HepG2 (cell line): ENCODE data around the gene SLC1A2.

Experiments used
- ATF2 ChIP-seq: sonication (generic); formaldehyde crosslinking; IDR thresholded peaks from 2 replicates; pipeline ENCODE4 v1.4.0; 2020; ENCODE audit warnings: missing genetic modification reagents
- CREB1 ChIP-seq, 2 experiments: fragments of 450-650 bp in 1 of 2; IDR thresholded peaks; 2 replicates each; pipeline ENCODE4 v1.6.1; 2016 to 2017; ENCODE audit warnings: control low read depth in 1 of 2, mild to moderate bottlenecking in 1 of 2, missing compliant biosample characterization in 1 of 2, missing genetic modification characterization in 1 of 2
- CREM ChIP-seq, 2 experiments: sonication (generic) in 1 of 2; formaldehyde crosslinking in 1 of 2; IDR thresholded peaks; 2 replicates each; pipeline versions ENCODE4 v1.4.0 to v1.6.1; 2016 to 2020; ENCODE audit warnings: antibody characterized with exemption in 1 of 2, mild to moderate bottlenecking in 1 of 2, missing genetic modification reagents in 1 of 2
- CTCF ChIP-seq: sonication (generic); formaldehyde crosslinking; IDR thresholded peaks from 2 replicates; pipeline ENCODE4 v1.5.0; 2020; ENCODE audit warnings: mild to moderate bottlenecking, missing genetic modification reagents, moderate library complexity
- ELF1 ChIP-seq: sonication (generic); formaldehyde crosslinking; IDR thresholded peaks from 2 replicates; pipeline ENCODE4 v1.4.0; 2020; ENCODE audit warnings: missing genetic modification reagents
- GABPA ChIP-seq, 2 experiments: IDR thresholded peaks; 2 replicates each; pipeline ENCODE4 v1.6.1; 2011 to 2016; ENCODE audit warnings: low read depth in 2 of 2, low read length in 1 of 2, missing biosample characterization in 1 of 2, missing genetic modification characterization in 1 of 2
- GMEB1 ChIP-seq: sonication (generic); formaldehyde crosslinking; IDR thresholded peaks from 2 replicates; pipeline ENCODE4 v1.5.1; 2020; ENCODE audit warnings: missing genetic modification reagents, mild to moderate bottlenecking, borderline replicate concordance
- NFRKB ChIP-seq: fragments of 450-650 bp; IDR thresholded peaks from 2 replicates; pipeline ENCODE4 v1.6.1; 2017
- PHF8 ChIP-seq: sonication (generic); formaldehyde crosslinking; IDR thresholded peaks from 2 replicates; pipeline ENCODE4 v1.5.0; 2020; ENCODE audit warnings: missing genetic modification reagents
- POLR2A ChIP-seq, 2 experiments: IDR thresholded peaks; 2 replicates each; pipeline ENCODE4 v1.6.1; 2011; ENCODE audit warnings: low read depth in 2 of 2, low read length in 2 of 2, mild to moderate bottlenecking in 1 of 2, moderate library complexity in 1 of 2; ENCODE audit not compliant: insufficient read depth in 1 of 2
- POLR2AphosphoS2 ChIP-seq: IDR thresholded peaks from 2 replicates; pipeline ENCODE4 v1.6.1; 2011; ENCODE audit warnings: low read depth, low read length, improper control_type of control experiment
- POLR2AphosphoS5 ChIP-seq: IDR thresholded peaks from 2 replicates; pipeline ENCODE4 v1.6.1; 2012; ENCODE audit warnings: low read depth, low read length
- REPIN1 ChIP-seq: sonication (generic); formaldehyde crosslinking; IDR thresholded peaks from 2 replicates; pipeline ENCODE4 v1.8.0; 2022; ENCODE audit warnings: missing genetic modification reagents, low read depth, mild to moderate bottlenecking, borderline replicate concordance

GRCh38 chr11:35257281-35257680 is 162.1 kb downstream of the SLC1A2 start:
- TF ChIP-seq CREB1 (IDR thresholded peaks at IDR 0.05) (no peak), CREB1 (CRISPR knock-in tag; IDR thresholded peaks at IDR 0.05) (no peak), POLR2AphosphoS5 (no peak), ELF1 (CRISPR knock-in tag) (no peak), GABPA (IDR thresholded peaks at IDR 0.05; ENCODE audit: low read depth, low read length) (no peak), GABPA (CRISPR knock-in tag; IDR thresholded peaks at IDR 0.05; ENCODE audit: low read depth) (no peak), GMEB1 (CRISPR knock-in tag) (no peak), CTCF (no peak), ATF2 (CRISPR knock-in tag) (no peak), NFRKB (no peak), POLR2AphosphoS2 (no peak), REPIN1 (CRISPR knock-in tag) (no peak), PHF8 (CRISPR knock-in tag) (no peak), CREM (IDR thresholded peaks at IDR 0.05) (no peak), CREM (CRISPR knock-in tag; IDR thresholded peaks at IDR 0.05) (no peak), POLR2A (IDR thresholded peaks at IDR 0.05; ENCODE audit: insufficient read depth in 1 of 2, low read depth in 2 of 2, low read length in 2 of 2) (no peak)
